Lower lobe of right lung (tissue), 2 donors: ENCODE data around the gene SEMA6A. TPM values are rescaled to one million over a fixed set of nuclear protein-coding genes. Genes with fewer than 3 reads are reported as not detected.

Experiments used
- ATAC-seq, 2 donors: fragments of 200-7000 bp; cut with Tn5 transposase; one replicate each; pipeline ENCODE4 v1.9.1; 2020 to 2022; ENCODE audit warnings: mild to moderate bottlenecking in 2 of 2, moderate library complexity in 2 of 2
- DNase-seq: peaks from one replicate; pipeline ENCODE4 v3.0.0-alpha.2; 2020
- H3K27ac ChIP-seq: fragments of 200-600 bp; one replicate; pipeline ENCODE4 v1.8.0; 2022
- H3K27me3 ChIP-seq: fragments of 200-600 bp; one replicate; pipeline ENCODE4 v1.8.0; 2022; ENCODE audit warnings: low read depth
- H3K36me3 ChIP-seq: fragments of 200-600 bp; one replicate; pipeline ENCODE4 v1.8.0; 2022; ENCODE audit warnings: mild to moderate bottlenecking
- H3K4me1 ChIP-seq: fragments of 200-600 bp; one replicate; pipeline ENCODE4 v1.8.0; 2022
- H3K4me3 ChIP-seq: fragments of 200-600 bp; one replicate; pipeline ENCODE4 v1.8.0; 2022; ENCODE audit warnings: mild to moderate bottlenecking
- H3K9me3 ChIP-seq: fragments of 200-600 bp; one replicate; pipeline ENCODE4 v1.8.0; 2022
- CTCF ChIP-seq: fragments of 200-600 bp; IDR thresholded peaks from one replicate; pipeline ENCODE4 v1.8.0; 2022; ENCODE audit warnings: antibody characterized with exemption, mild to moderate bottlenecking
- intact Hi-C: fragments of 100-400 bp; cut with DNase I; formaldehyde crosslinking; loops from one replicate; pipeline ENCODE4 v1.11.0; 2022
- total RNA-seq: library from RNA; stranded (reverse); fragmentation: NEBNext Ultra II Directional; extraction: Animal tissue kit (Norgen Biotek cat#: 25700); gene quantifications from one replicate; pipeline ENCODE4 v1.2.1, GENCODE V29; 2021
- donor health status: DM: no; HTN: yes; CAD: no; lungs with severe emphysema.

SEMA6A gene
- total RNA-seq, 1 donor from 2014 or later: 44.3 TPM

DNA sequence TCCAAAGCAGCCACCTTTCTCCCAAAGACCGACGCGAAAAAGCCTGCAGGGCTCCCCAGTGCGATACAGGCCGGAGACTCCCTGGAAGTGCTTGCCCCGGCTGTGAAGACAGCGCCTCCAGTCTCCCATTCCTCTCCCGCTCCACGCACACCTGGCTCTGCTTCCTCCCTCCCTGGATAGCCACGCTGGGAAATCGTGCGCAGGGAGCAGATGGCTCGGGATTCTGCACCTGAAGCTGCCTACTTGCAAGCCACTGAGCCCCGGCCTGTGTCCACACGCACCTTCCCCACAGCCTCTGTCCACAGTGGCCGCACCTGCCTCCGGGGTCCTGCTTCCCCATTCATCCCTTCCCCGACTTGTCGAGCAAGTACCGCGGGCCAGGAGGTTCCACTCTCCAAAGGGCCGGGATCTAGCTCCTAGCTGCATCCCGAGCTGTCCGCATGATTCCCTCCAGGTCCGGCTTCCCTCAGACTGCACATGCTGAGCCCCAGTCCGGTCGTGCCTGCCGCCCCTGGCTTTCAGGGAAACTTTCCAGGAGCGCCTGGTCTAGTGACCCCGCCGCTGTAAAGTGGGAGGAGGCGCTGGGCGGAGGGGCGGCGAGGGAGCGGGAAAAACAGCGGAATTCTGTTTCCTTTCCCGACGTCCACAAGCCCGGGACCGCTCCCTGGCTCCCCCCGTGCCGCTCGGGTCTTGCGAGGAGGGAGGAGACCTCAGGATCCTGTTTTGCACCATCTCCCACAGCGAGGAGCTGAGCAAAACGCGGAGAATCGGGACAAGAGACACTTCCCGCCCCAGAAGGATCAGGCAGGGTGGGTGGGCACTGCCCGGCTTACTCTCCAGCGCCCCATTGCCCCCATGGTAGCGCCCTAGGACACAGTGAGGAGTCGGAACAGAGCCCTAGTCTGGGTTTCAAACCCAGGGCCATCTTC, 2.0 kb downstream of the SEMA6A start:
- peaks cover 45% of the 10 kb centered on the region for H3K4me1 ChIP-seq
- no peaks in the 10 kb centered on the region for H3K36me3 ChIP-seq
- DNase-seq (peak; percentile 47), ATAC-seq (peak; percentile 5 to 9)
- TF ChIP-seq CTCF: no peak
- H3K27me3 ChIP-seq: peaks cover 61% of the 10 kb centered on the region
- H3K9me3 ChIP-seq: no peaks in the 10 kb centered on the region
- H3K27ac ChIP-seq: peak overlapping the region; percentile 75
- intact Hi-C loops: no loop called here
- peak overlapping the region; percentile 69 for H3K4me3 ChIP-seq

DNA sequence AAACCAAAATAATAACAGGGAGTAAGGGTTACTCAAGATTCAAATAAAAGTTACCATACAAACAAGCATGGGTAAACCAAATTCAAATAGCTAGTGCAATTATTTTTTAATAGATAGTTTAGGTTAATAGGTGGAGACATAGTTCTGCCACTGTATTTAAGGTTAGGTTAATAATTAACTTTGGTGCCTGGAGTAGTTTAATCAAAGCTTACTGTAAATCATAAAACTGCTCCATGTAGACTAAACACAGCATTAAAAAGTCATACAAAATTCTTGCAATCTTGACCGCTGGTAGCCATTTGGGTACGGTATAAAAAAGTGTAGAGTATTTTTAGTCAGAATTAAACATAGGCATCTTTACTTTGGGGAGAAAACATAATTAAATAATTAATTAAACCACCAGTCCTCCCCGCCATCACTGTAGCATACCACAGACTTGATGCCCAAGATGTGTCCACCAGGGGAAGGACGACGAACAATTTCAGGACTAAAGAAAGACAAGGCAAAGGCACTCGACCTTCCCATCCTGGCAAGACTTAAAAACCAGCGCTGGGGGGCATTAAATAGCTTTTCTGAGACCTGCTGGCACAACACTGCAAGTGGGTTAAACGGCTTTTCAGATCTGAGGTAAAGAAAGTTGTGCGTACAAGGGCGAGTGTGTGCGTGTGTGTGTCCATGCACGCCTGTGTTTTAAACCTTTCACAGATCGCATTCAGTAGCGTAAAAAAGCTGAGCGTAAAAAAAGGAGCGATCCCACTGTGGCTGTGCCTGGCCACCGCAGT, 2.9 kb downstream of the SEMA6A start:
- intact Hi-C loops: no loop called here
- Histone ChIP-seq H3K36me3 (no peaks in the 10 kb centered on the region), H3K27me3 (peaks cover 61% of the 10 kb centered on the region), H3K27ac (peak overlapping the region; percentile 75), H3K4me1 (peaks cover 45% of the 10 kb centered on the region), H3K4me3 (peak overlapping the region; percentile 69), H3K9me3 (no peaks in the 10 kb centered on the region)
- ATAC-seq: no peak
- TF ChIP-seq CTCF: no peak
- DNase-seq: no peak

GRCh38 chr5:116569999-116570398, 4.6 kb downstream of the SEMA6A start:
- Histone ChIP-seq H3K27me3 (peaks cover 52% of the 10 kb centered on the region), H3K4me3 (peak overlapping the region; percentile 69), H3K27ac (no peak overlapping the region), H3K36me3 (no peaks in the 10 kb centered on the region), H3K4me1 (peaks cover 36% of the 10 kb centered on the region), H3K9me3 (no peaks in the 10 kb centered on the region)
- TF ChIP-seq CTCF: no peak
- DNase-seq: no peak
- intact Hi-C loops: no loop called here
- ATAC-seq: no peak

DNA sequence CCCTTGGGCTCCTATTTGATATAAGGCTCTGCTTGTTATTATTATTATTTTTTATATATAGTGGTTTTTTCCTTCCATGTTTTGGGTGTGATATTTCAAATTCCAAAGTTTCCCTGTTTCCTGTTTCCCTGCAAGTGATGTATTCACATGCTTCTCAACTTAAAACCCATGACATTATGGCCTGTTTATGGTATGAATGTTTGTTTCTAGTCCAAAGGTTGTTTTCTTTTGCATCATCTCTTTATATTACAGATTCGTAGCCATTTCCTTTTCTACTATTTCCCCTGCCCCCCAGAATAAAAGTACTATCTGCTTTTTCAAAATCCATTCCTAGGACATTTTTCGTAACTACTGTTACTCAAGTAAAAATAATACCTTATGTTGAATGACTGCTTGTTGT, 7.5 kb downstream of the SEMA6A start:
- DNase-seq: no peak
- no peak for TF ChIP-seq CTCF
- Histone ChIP-seq H3K36me3 (no peaks in the 10 kb centered on the region), H3K4me3 (no peak overlapping the region), H3K9me3 (no peaks in the 10 kb centered on the region), H3K4me1 (peaks cover 15% of the 10 kb centered on the region), H3K27ac (no peak overlapping the region), H3K27me3 (peaks cover 24% of the 10 kb centered on the region)
- ATAC-seq: no peak
- intact Hi-C loops: no loop called here

DNA sequence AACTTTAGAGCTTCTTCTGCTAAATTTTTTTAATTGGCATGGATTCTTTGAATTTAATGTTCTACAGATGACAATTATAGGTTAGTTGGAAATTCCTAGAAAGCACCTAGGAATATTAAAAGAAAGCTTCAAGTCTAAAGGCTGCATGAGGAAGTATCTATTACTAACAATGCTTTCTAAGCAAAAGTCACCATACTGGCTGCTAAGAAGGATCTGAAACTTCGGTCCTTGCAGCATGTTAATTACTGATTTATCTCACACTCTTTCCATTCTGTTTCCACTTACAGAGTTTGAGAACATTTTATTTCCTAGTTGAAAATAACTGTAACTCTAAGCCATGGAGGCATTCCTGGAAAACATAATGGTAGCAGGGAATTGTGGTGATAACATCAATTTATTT, 8.4 kb downstream of the SEMA6A start:
- no peaks in the 10 kb centered on the region for H3K9me3 ChIP-seq
- TF ChIP-seq CTCF: no peak
- DNase-seq: no peak
- ATAC-seq: no peak
- H3K36me3 ChIP-seq: no peaks in the 10 kb centered on the region
- intact Hi-C loops: no loop called here
- peaks cover 12% of the 10 kb centered on the region for H3K4me1 ChIP-seq
- no peak overlapping the region for H3K27ac ChIP-seq
- peaks cover 17% of the 10 kb centered on the region for H3K27me3 ChIP-seq
- H3K4me3 ChIP-seq: no peak overlapping the region
